Activated naive CD8-positive, alpha-beta T cell treated with anti-CD3 and anti-CD28 coated beads, Interleukin-2, amount 50 U/mL, for 24 hours (primary cell): ENCODE data around the gene MTUS2.

Experiments
- ATAC-seq: fragments of 150-1000 bp; cut with Tn5 transposase; one replicate; pipeline ENCODE4 v1.10.0; 2021
- DNase-seq: peaks from one replicate; pipeline ENCODE4 v3.0.0; 2021
- H3K27ac Mint-ChIP-seq: one replicate; pipeline ENCODE4 v1.8.0; 2021; ENCODE audit warnings: mild to moderate bottlenecking, mixed read lengths
- H3K27me3 Mint-ChIP-seq: one replicate; pipeline ENCODE4 v1.8.0; 2021; ENCODE audit warnings: mixed read lengths
- H3K36me3 Mint-ChIP-seq: one replicate; pipeline ENCODE4 v1.8.0; 2021; ENCODE audit warnings: low read depth, mixed read lengths
- H3K4me1 Mint-ChIP-seq: one replicate; pipeline ENCODE4 v1.8.0; 2021; ENCODE audit warnings: mixed read lengths
- H3K4me3 Mint-ChIP-seq: one replicate; pipeline ENCODE4 v1.8.0; 2021; ENCODE audit warnings: mild to moderate bottlenecking, moderate library complexity, mixed read lengths
- H3K9me3 Mint-ChIP-seq: one replicate; pipeline ENCODE4 v1.8.0; 2021; ENCODE audit warnings: mixed read lengths

MTUS2 gene

GRCh38 chr13:29059800-29060199 lies 239.7 kb downstream of the MTUS2 start:
- H3K4me1 Mint-ChIP-seq: no peaks in the 10 kb centered on the region
- no peak for ATAC-seq
- H3K36me3 Mint-ChIP-seq: no peaks in the 10 kb centered on the region

GRCh38 chr13:29065142-29065541 lies 245.0 kb downstream of the MTUS2 start:
- no peaks in the 10 kb centered on the region for H3K9me3 Mint-ChIP-seq
- no peak overlapping the region for H3K27ac Mint-ChIP-seq
- no peak overlapping the region for H3K4me3 Mint-ChIP-seq
- H3K36me3 Mint-ChIP-seq: no peaks in the 10 kb centered on the region
- ATAC-seq (no peak), DNase-seq (no peak)
- H3K27me3 Mint-ChIP-seq: no peaks in the 10 kb centered on the region
- H3K4me1 Mint-ChIP-seq: no peaks in the 10 kb centered on the region

More at GRCh38 chr13:29059800-29060199, 239.7 kb downstream of the MTUS2 start:
- peaks cover 18% of the 10 kb centered on the region for H3K9me3 Mint-ChIP-seq
- no peak for DNase-seq
- no peak overlapping the region for H3K27ac Mint-ChIP-seq
- H3K27me3 Mint-ChIP-seq: no peaks in the 10 kb centered on the region
- no peak overlapping the region for H3K4me3 Mint-ChIP-seq

- ATAC-seq: no peak
- H3K27me3 Mint-ChIP-seq: no peaks in the 10 kb centered on the region
- no peak overlapping the region for H3K4me3 Mint-ChIP-seq
- H3K36me3 Mint-ChIP-seq: no peaks in the 10 kb centered on the region
- no peaks in the 10 kb centered on the region for H3K4me1 Mint-ChIP-seq
- no peaks in the 10 kb centered on the region for H3K9me3 Mint-ChIP-seq
- no peak for DNase-seq
- no peak overlapping the region for H3K27ac Mint-ChIP-seq
Measured at GRCh38 chr13:29067306-29067945, 247.3 kb downstream of the MTUS2 start.

GRCh38 chr13:29073755-29074154 lies 253.6 kb downstream of the MTUS2 start:
- no peak for ATAC-seq
- Mint-ChIP-seq H3K27me3 (no peaks in the 10 kb centered on the region), H3K4me1 (no peaks in the 10 kb centered on the region), H3K9me3 (no peaks in the 10 kb centered on the region), H3K27ac (no peak overlapping the region), H3K36me3 (no peaks in the 10 kb centered on the region), H3K4me3 (no peak overlapping the region)
- no peak for DNase-seq

- H3K4me3 Mint-ChIP-seq: no peak overlapping the region
- H3K27me3 Mint-ChIP-seq: no peaks in the 10 kb centered on the region
- H3K27ac Mint-ChIP-seq: no peak overlapping the region
- H3K9me3 Mint-ChIP-seq: peaks cover 3% of the 10 kb centered on the region
- DNase-seq (no peak), ATAC-seq (no peak)
- H3K36me3 Mint-ChIP-seq: no peaks in the 10 kb centered on the region
- H3K4me1 Mint-ChIP-seq: peaks cover 8% of the 10 kb centered on the region
Measured at GRCh38 chr13:29077051-29077813, 257.1 kb downstream of the MTUS2 start.

GRCh38 chr13:29081036-29081435 lies 260.9 kb downstream of the MTUS2 start:
- H3K27ac Mint-ChIP-seq: no peak overlapping the region
- DNase-seq: no peak
- H3K9me3 Mint-ChIP-seq: peaks cover 3% of the 10 kb centered on the region
- H3K27me3 Mint-ChIP-seq: no peaks in the 10 kb centered on the region
- no peaks in the 10 kb centered on the region for H3K36me3 Mint-ChIP-seq
- H3K4me1 Mint-ChIP-seq: peaks cover 11% of the 10 kb centered on the region
- ATAC-seq: no peak
- no peak overlapping the region for H3K4me3 Mint-ChIP-seq

- no peak overlapping the region for H3K4me3 Mint-ChIP-seq
- no peak for ATAC-seq
- H3K27me3 Mint-ChIP-seq: no peaks in the 10 kb centered on the region
- H3K9me3 Mint-ChIP-seq: peaks cover 3% of the 10 kb centered on the region
- no peak overlapping the region for H3K27ac Mint-ChIP-seq
- H3K4me1 Mint-ChIP-seq: peaks cover 11% of the 10 kb centered on the region
- no peak for DNase-seq
- H3K36me3 Mint-ChIP-seq: no peaks in the 10 kb centered on the region
Measured at GRCh38 chr13:29081697-29082440, 261.7 kb downstream of the MTUS2 start.

- no peaks in the 10 kb centered on the region for H3K4me1 Mint-ChIP-seq
- no peak for ATAC-seq
- H3K4me3 Mint-ChIP-seq: no peak overlapping the region
- H3K27ac Mint-ChIP-seq: no peak overlapping the region
- H3K27me3 Mint-ChIP-seq: no peaks in the 10 kb centered on the region
- no peaks in the 10 kb centered on the region for H3K36me3 Mint-ChIP-seq
- no peaks in the 10 kb centered on the region for H3K9me3 Mint-ChIP-seq
- DNase-seq: no peak
Measured at GRCh38 chr13:29099781-29100406, 279.8 kb downstream of the MTUS2 start.

GRCh38 chr13:29100758-29101157 lies 280.6 kb downstream of the MTUS2 start:
- Mint-ChIP-seq H3K4me3 (no peak overlapping the region), H3K9me3 (no peaks in the 10 kb centered on the region), H3K27ac (no peak overlapping the region), H3K4me1 (no peaks in the 10 kb centered on the region), H3K27me3 (no peaks in the 10 kb centered on the region), H3K36me3 (no peaks in the 10 kb centered on the region)
- ATAC-seq (no peak), DNase-seq (no peak)

- H3K9me3 Mint-ChIP-seq: no peaks in the 10 kb centered on the region
- H3K27ac Mint-ChIP-seq: no peak overlapping the region
- ATAC-seq (no peak), DNase-seq (no peak)
- H3K4me1 Mint-ChIP-seq: no peaks in the 10 kb centered on the region
- no peak overlapping the region for H3K4me3 Mint-ChIP-seq
- H3K36me3 Mint-ChIP-seq: no peaks in the 10 kb centered on the region
- H3K27me3 Mint-ChIP-seq: no peaks in the 10 kb centered on the region
Measured at GRCh38 chr13:29101409-29101808, 281.3 kb downstream of the MTUS2 start.

GRCh38 chr13:29101905-29102304 lies 281.8 kb downstream of the MTUS2 start:
- Mint-ChIP-seq H3K27ac (no peak overlapping the region), H3K9me3 (no peaks in the 10 kb centered on the region), H3K4me3 (no peak overlapping the region), H3K27me3 (no peaks in the 10 kb centered on the region), H3K36me3 (no peaks in the 10 kb centered on the region), H3K4me1 (no peaks in the 10 kb centered on the region)
- DNase-seq: no peak
- ATAC-seq: no peak

GRCh38 chr13:29103065-29103800 lies 283.1 kb downstream of the MTUS2 start:
- H3K27me3 Mint-ChIP-seq: no peaks in the 10 kb centered on the region
- H3K4me3 Mint-ChIP-seq: no peak overlapping the region
- no peak overlapping the region for H3K27ac Mint-ChIP-seq
- no peaks in the 10 kb centered on the region for H3K4me1 Mint-ChIP-seq
- no peak for ATAC-seq
- H3K9me3 Mint-ChIP-seq: no peaks in the 10 kb centered on the region
- H3K36me3 Mint-ChIP-seq: no peaks in the 10 kb centered on the region
- no peak for DNase-seq

GRCh38 chr13:29104461-29104860 lies 284.3 kb downstream of the MTUS2 start:
- H3K4me3 Mint-ChIP-seq: no peak overlapping the region
- ATAC-seq (no peak), DNase-seq (no peak)
- H3K27me3 Mint-ChIP-seq: no peaks in the 10 kb centered on the region
- H3K9me3 Mint-ChIP-seq: no peaks in the 10 kb centered on the region
- no peak overlapping the region for H3K27ac Mint-ChIP-seq
- no peaks in the 10 kb centered on the region for H3K4me1 Mint-ChIP-seq
- no peaks in the 10 kb centered on the region for H3K36me3 Mint-ChIP-seq

- ATAC-seq (no peak), DNase-seq (no peak)
- H3K36me3 Mint-ChIP-seq: no peaks in the 10 kb centered on the region
- H3K4me1 Mint-ChIP-seq: no peaks in the 10 kb centered on the region
- no peak overlapping the region for H3K4me3 Mint-ChIP-seq
- H3K9me3 Mint-ChIP-seq: no peaks in the 10 kb centered on the region
- no peak overlapping the region for H3K27ac Mint-ChIP-seq
- no peaks in the 10 kb centered on the region for H3K27me3 Mint-ChIP-seq
Measured at GRCh38 chr13:29105779-29106178, 285.6 kb downstream of the MTUS2 start.
